Measurements from ENCODE around the gene PRR16.
"Not testable (repeated sequence)": the region's sequence is repeated elsewhere in the genome, so short reads cannot be mapped to it uniquely, and the experiment has no call there.

Gene PRR16

DNA sequence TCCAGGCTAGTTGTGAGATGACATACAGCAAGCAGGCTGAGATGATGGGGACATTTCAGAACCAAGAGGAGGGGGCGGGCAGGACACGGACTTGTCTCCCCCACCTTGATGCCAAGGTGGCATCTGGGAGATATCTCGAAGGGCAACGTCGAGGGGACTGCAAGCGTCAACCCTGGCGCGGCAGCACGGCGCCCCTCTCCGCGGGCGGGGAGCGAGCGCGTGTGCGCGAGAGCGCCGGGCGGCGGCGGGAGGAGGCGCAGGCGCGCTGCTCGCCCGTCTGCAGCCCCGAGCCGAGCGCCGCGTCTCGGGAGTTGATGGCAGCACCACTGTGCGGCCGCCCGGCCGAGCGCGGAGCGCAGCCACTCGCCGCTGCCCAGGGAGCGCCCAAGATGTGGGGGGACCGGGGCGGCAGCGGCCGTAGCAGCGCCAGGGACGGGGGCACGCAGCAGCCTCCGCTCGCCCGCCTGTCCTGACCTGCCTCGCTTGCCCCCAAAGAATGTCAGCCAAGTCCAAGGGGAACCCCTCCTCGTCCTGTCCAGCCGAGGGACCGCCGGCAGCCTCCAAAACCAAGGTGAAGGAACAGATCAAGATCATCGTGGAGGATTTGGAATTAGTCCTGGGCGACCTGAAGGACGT, at the start of gene PRR16:
Gene PRR16, plus strand, starts transcription at position 310 of the 636 bp plus-strand sequence.
- Histone ChIP-seq H3K9ac (ENCODE audit: low read depth, low read length) (no peak within 1 kb of the TSS; the same call in 1 of the 2 replicates), H3K27ac (ENCODE audit: low read length) (no peak within 1 kb of the TSS), H3K9me3 (ENCODE audit: insufficient read depth, low read depth, low read length) (no peaks in the 10 kb centered on the region), H3K4me1 (ENCODE audit: insufficient read depth, low read length) (no peaks in the 10 kb centered on the region; the same call in 1 of the 2 replicates), H3K27me3 (ENCODE audit: insufficient read depth, low read length) (peaks cover 53% of the 10 kb centered on the region), H3K36me3 (ENCODE audit: insufficient read depth, low read depth, low read length) (no peaks in the 10 kb centered on the region), H3K4me3 (ENCODE audit: low read length) (peak within 1 kb of the TSS; percentile 78)

DNA sequence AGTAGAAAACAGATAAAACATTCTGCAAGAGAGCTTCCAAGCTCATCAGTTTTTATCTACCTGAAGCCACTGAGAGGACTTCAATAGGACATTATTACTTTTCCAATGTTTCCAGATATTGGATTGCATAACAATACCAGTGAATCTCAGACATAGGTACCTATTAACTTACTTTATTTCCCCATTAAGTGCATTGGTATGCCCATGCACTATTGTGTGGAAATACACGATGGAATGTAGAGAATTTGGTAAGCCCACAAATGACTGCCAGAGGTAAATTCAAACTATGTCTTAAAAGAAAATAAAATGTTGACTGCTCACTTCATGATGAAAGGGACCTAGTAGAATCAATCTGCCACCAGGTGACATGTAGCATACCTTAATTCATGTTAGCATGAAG, 48.1 kb upstream of the PRR16 start:
- Histone ChIP-seq H3K27ac (ENCODE audit: low read length) (no peak overlapping the region), H3K27me3 (ENCODE audit: insufficient read depth, low read length) (no peaks in the 10 kb centered on the region), H3K9ac (ENCODE audit: low read depth, low read length) (no peak overlapping the region), H3K9me3 (ENCODE audit: insufficient read depth, low read depth, low read length) (peaks cover 3% of the 10 kb centered on the region; the same call in 1 of the 2 replicates), H3K4me3 (ENCODE audit: low read length) (no peak overlapping the region), H3K4me1 (ENCODE audit: insufficient read depth, low read length) (no peaks in the 10 kb centered on the region), H3K36me3 (ENCODE audit: insufficient read depth, low read depth, low read length) (no peaks in the 10 kb centered on the region)

DNA sequence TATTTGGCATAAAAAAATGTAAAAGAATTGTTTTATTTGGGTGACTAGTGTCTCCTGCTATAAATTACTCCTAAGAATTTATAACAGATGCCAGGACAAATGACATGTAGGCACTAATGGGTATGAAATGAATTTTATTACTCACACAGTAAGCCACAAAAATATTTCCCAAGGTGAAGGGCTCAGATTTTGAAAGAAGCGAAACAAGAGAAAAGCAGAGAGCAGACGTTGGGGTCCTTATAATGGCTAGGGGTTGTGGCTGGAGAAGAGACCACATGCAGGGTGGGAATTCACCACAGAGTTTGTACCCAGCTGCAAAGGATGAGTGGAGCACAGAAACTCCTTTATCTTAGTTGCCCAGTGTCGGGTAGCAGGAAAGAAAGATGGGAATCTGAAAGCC, 45.0 kb upstream of the PRR16 start:
- Histone ChIP-seq H3K4me1 (ENCODE audit: insufficient read depth, low read length) (no peaks in the 10 kb centered on the region), H3K27ac (ENCODE audit: low read length) (no peak overlapping the region), H3K27me3 (ENCODE audit: insufficient read depth, low read length) (no peaks in the 10 kb centered on the region), H3K9me3 (ENCODE audit: insufficient read depth, low read depth, low read length) (no peaks in the 10 kb centered on the region), H3K9ac (ENCODE audit: low read depth, low read length) (no peak overlapping the region), H3K4me3 (ENCODE audit: low read length) (no peak overlapping the region), H3K36me3 (ENCODE audit: insufficient read depth, low read depth, low read length) (no peaks in the 10 kb centered on the region)

DNA sequence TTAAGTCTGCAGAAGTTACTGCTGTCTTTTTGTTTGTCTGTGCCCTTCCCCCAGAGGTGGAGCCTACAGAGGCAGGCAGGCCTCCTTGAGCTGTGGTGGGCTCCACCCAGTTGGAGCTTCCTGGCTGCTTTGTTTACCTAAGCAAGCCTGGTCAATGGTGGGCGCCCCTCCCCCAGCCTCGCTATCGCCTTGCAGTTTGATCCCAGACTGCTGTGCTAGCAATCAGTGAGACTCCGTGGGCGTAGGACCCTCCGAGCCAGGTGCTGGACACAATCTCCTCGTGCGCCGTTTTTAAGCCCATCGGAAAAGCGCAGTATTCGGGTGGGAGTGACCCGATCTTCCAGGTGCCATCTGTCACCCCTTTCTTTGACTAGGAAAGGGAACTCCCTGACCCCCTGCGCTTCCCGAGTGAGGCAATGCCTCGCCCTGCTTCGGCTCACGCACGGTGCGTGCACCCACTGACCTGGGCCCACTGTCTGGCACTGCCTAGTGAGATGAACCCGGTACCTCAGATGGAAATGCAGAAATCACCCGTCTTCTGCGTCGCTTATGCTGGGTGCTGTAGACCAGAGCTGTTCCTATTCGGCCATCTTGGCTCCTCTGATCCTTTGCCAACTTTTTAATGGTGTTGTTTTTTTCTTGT, 37.3 kb upstream of the PRR16 start:
- not testable (repeated sequence) for H3K27me3 ChIP-seq (ENCODE audit: insufficient read depth, low read length); H3K4me3 ChIP-seq (ENCODE audit: low read length); H3K27ac ChIP-seq (ENCODE audit: low read length); H3K9ac ChIP-seq (ENCODE audit: low read depth, low read length); H3K4me1 ChIP-seq (ENCODE audit: insufficient read depth, low read length); H3K36me3 ChIP-seq (ENCODE audit: insufficient read depth, low read depth, low read length); H3K9me3 ChIP-seq (ENCODE audit: insufficient read depth, low read depth, low read length)

DNA sequence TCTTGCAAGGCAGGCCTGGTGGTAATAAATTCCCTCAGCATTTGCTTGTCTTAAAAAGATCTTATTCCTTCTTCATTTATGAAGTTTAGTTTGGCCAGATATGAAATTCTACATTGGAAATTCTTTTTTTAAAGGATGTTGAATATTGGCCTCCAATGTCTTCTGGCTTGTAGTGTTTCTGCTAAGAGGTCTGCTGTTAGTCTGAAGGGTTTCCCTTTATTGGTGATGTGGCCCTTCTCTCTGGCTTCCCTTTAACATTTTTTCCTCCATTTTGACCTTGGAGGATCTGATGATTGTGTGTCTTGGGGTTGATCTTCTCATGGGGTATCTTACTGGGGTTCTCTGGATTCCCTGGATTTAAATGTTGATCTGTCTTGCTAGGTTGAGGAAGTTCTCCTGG, 33.5 kb upstream of the PRR16 start:
- H3K9ac ChIP-seq (ENCODE audit: low read depth, low read length), result no peak overlapping the region
- peaks cover 2% of the 10 kb centered on the region; the same call in 1 of the 2 replicates for H3K9me3 ChIP-seq (ENCODE audit: insufficient read depth, low read depth, low read length)
- no peak overlapping the region for H3K4me3 ChIP-seq (ENCODE audit: low read length)
- no peaks in the 10 kb centered on the region for H3K4me1 ChIP-seq (ENCODE audit: insufficient read depth, low read length)
- no peak overlapping the region for H3K27ac ChIP-seq (ENCODE audit: low read length)
- no peaks in the 10 kb centered on the region for H3K36me3 ChIP-seq (ENCODE audit: insufficient read depth, low read depth, low read length)
- H3K27me3 ChIP-seq (ENCODE audit: insufficient read depth, low read length), result no peaks in the 10 kb centered on the region

DNA sequence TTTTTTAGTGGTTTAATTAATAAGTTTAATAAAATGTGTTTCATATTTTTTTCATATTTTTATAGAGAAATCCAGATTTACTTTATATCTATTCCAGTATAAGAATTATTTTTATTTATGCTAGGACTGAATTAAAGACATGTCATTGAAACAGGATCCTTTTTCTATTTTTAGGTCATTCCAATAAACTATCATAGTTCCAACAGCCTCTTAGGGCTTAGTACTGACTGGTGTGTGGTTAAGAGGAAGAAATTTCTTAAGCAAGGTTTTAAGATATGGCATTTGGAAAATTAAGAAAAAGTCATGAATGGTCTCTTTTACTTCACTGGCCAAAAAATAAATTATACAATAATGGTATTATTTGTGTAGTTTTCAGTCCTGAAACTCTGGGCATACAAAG, 31.2 kb upstream of the PRR16 start:
- H3K27me3 ChIP-seq (ENCODE audit: insufficient read depth, low read length), result no peaks in the 10 kb centered on the region
- H3K4me1 ChIP-seq (ENCODE audit: insufficient read depth, low read length), result no peaks in the 10 kb centered on the region
- peaks cover 2% of the 10 kb centered on the region; the same call in 1 of the 2 replicates for H3K9me3 ChIP-seq (ENCODE audit: insufficient read depth, low read depth, low read length)
- no peaks in the 10 kb centered on the region for H3K36me3 ChIP-seq (ENCODE audit: insufficient read depth, low read depth, low read length)
- H3K4me3 ChIP-seq (ENCODE audit: low read length), result no peak overlapping the region
- no peak overlapping the region for H3K27ac ChIP-seq (ENCODE audit: low read length)
- no peak overlapping the region for H3K9ac ChIP-seq (ENCODE audit: low read depth, low read length)

DNA sequence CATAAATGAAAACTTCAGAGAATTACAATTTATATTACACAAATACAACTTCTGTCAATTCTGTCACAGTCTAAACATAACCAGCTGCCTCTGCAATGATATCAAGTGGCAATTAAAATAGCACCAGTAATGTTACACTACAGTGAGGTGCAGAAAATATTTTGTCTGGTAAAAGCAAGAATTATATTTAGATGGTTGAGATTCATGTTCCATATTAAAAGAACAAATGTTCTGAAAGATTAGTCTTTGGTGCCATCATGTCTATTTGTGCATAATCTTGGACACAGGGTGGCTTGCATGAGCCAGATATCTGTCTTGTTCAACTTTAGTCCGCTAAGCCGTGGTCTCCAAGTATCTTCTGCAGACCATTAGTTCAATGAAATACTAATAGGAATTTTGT, 29.0 kb upstream of the PRR16 start:
- H3K36me3 ChIP-seq (ENCODE audit: insufficient read depth, low read depth, low read length), result no peaks in the 10 kb centered on the region
- H3K27ac ChIP-seq (ENCODE audit: low read length), result no peak overlapping the region
- no peaks in the 10 kb centered on the region for H3K4me1 ChIP-seq (ENCODE audit: insufficient read depth, low read length)
- H3K9ac ChIP-seq (ENCODE audit: low read depth, low read length), result no peak overlapping the region
- H3K4me3 ChIP-seq (ENCODE audit: low read length), result no peak overlapping the region
- H3K27me3 ChIP-seq (ENCODE audit: insufficient read depth, low read length), result no peaks in the 10 kb centered on the region
- peaks cover 2% of the 10 kb centered on the region; the same call in 1 of the 2 replicates for H3K9me3 ChIP-seq (ENCODE audit: insufficient read depth, low read depth, low read length)

DNA sequence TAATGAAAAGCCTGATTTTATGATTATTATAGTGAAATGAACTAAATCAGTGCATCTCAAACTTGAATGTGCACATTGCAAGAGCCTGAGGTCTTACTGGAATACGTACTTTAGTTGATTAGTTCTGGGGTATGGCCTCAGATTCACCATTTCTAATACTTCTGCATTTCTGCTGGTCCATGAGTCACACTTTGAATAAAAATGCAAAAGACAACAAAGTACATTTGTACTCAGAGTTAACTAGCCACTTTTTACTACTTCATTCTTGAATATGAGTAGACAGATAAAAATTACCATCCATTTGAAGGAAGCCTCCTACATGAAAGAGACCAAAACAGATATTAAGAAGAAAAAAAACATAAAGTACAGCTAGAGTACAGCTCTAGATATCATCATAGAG, 27.1 kb upstream of the PRR16 start:
- H3K4me3 ChIP-seq (ENCODE audit: low read length), result no peak overlapping the region
- H3K9ac ChIP-seq (ENCODE audit: low read depth, low read length), result no peak overlapping the region
- H3K36me3 ChIP-seq (ENCODE audit: insufficient read depth, low read depth, low read length), result no peaks in the 10 kb centered on the region
- no peaks in the 10 kb centered on the region for H3K9me3 ChIP-seq (ENCODE audit: insufficient read depth, low read depth, low read length)
- H3K27ac ChIP-seq (ENCODE audit: low read length), result no peak overlapping the region
- H3K4me1 ChIP-seq (ENCODE audit: insufficient read depth, low read length), result no peaks in the 10 kb centered on the region
- no peaks in the 10 kb centered on the region for H3K27me3 ChIP-seq (ENCODE audit: insufficient read depth, low read length)

DNA sequence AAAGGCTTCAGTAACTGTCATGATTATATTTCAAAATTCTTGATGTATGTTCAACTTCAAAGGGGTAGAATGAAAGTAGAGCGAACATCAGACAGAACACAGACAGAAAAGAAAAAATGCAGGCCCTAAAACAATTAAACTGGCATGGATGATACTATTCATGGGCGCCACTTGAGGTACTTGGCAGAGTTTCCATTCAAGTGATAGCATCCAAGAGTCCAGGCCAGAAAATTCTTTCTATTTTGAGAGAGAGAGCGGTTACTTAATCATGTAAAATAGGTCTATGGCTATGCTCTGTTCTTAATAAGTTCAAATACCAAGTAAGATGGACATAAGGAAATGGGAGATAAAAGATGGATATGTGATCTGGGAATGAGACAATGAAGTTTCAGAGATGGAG, 21.4 kb upstream of the PRR16 start:
- Histone ChIP-seq H3K9ac (ENCODE audit: low read depth, low read length) (no peak overlapping the region), H3K9me3 (ENCODE audit: insufficient read depth, low read depth, low read length) (no peaks in the 10 kb centered on the region), H3K27me3 (ENCODE audit: insufficient read depth, low read length) (no peaks in the 10 kb centered on the region), H3K4me1 (ENCODE audit: insufficient read depth, low read length) (peaks cover 5% of the 10 kb centered on the region; the same call in 1 of the 2 replicates), H3K36me3 (ENCODE audit: insufficient read depth, low read depth, low read length) (no peaks in the 10 kb centered on the region), H3K27ac (ENCODE audit: low read length) (no peak overlapping the region), H3K4me3 (ENCODE audit: low read length) (no peak overlapping the region)

DNA sequence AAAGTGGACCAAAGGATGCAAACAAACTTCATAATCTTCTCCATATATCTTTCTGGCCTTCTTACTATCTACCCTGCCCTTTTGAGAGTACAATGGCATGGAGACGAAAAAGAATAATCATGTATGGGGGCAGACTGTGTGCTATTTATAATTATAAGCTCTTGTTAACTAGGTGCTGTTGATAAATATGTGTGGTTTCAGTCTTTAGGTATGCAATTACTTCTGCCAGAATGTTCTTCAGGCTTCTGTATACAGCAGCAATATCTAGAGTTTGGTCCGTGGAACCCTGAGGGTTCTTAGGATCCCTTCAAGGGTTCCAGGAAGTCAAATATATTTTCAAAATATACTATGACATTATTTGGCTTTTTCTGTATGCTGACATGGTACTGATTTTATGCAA, 20.5 kb upstream of the PRR16 start:
- no peaks in the 10 kb centered on the region for H3K9me3 ChIP-seq (ENCODE audit: insufficient read depth, low read depth, low read length)
- H3K27ac ChIP-seq (ENCODE audit: low read length), result no peak overlapping the region
- no peak overlapping the region for H3K9ac ChIP-seq (ENCODE audit: low read depth, low read length)
- H3K27me3 ChIP-seq (ENCODE audit: insufficient read depth, low read length), result no peaks in the 10 kb centered on the region
- H3K4me1 ChIP-seq (ENCODE audit: insufficient read depth, low read length), result peaks cover 5% of the 10 kb centered on the region; the same call in 1 of the 2 replicates
- no peaks in the 10 kb centered on the region for H3K36me3 ChIP-seq (ENCODE audit: insufficient read depth, low read depth, low read length)
- no peak overlapping the region for H3K4me3 ChIP-seq (ENCODE audit: low read length)

DNA sequence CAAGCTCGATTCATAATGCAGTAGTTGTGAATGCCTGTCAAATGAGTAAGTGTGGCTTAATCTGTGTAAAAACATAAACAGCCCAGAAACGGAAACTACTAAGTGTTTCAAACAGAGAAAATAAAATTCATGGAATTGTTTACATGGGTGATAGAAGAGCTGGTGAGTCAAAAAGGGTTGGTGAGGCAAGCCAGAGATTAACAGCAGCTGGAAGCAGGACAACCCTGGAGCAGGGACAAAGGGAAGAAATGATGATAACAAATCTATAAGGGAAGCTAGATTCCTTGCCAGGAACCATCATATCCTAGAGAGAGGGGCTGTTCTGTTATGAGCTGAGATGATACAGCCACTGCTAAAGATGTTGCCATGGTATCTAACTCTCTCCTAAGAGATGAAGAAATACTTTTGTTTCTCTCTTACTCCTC, 18.0 kb upstream of the PRR16 start:
- no peak overlapping the region for H3K9ac ChIP-seq (ENCODE audit: low read depth, low read length)
- H3K36me3 ChIP-seq (ENCODE audit: insufficient read depth, low read depth, low read length), result no peaks in the 10 kb centered on the region
- H3K27me3 ChIP-seq (ENCODE audit: insufficient read depth, low read length), result no peaks in the 10 kb centered on the region
- H3K9me3 ChIP-seq (ENCODE audit: insufficient read depth, low read depth, low read length), result no peaks in the 10 kb centered on the region
- H3K27ac ChIP-seq (ENCODE audit: low read length), result no peak overlapping the region
- peaks cover 5% of the 10 kb centered on the region; the same call in 1 of the 2 replicates for H3K4me1 ChIP-seq (ENCODE audit: insufficient read depth, low read length)
- no peak overlapping the region for H3K4me3 ChIP-seq (ENCODE audit: low read length)

DNA sequence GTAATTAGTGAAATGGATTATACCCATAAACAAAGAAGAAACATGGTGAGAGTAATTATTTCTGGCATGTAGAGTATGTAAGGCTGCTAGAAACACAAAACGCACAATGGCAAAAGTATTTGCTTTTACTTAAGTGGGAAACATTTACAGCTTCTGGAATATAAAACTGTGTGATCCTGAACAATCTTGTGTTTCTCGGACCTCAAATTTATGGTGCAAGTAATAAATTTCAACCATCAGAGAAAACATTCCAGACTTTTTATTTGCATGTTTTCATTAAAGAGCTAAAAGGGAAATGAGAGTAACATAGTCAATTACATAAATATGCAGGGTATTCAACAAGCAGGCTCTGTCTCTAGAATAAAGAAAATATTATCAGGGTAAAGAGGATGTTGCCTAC, 17.2 kb upstream of the PRR16 start:
- no peaks in the 10 kb centered on the region for H3K27me3 ChIP-seq (ENCODE audit: insufficient read depth, low read length)
- H3K9ac ChIP-seq (ENCODE audit: low read depth, low read length), result no peak overlapping the region
- H3K4me1 ChIP-seq (ENCODE audit: insufficient read depth, low read length), result peaks cover 5% of the 10 kb centered on the region; the same call in 1 of the 2 replicates
- H3K9me3 ChIP-seq (ENCODE audit: insufficient read depth, low read depth, low read length), result no peaks in the 10 kb centered on the region
- no peaks in the 10 kb centered on the region for H3K36me3 ChIP-seq (ENCODE audit: insufficient read depth, low read depth, low read length)
- no peak overlapping the region for H3K27ac ChIP-seq (ENCODE audit: low read length)
- no peak overlapping the region for H3K4me3 ChIP-seq (ENCODE audit: low read length)
